Mesenchymal stem cell (in vitro differentiated cells and primary cell): Measurements from ENCODE around the gene SIX5.

Experiments used
- DNase-seq: peaks from one replicate; pipeline ENCODE4 v3.0.0-alpha.2; 2013
- H2AFZ ChIP-seq: one replicate; pipeline ENCODE4 v1.6.1; 2013; ENCODE audit warnings: low read depth, mild to moderate bottlenecking, control low read depth, inconsistent platforms, low read length, moderate library complexity
- H2AK5ac ChIP-seq: 2 replicates; pipeline ENCODE4 v1.6.1; 2013; ENCODE audit warnings: low read length, moderate library complexity, mild to moderate bottlenecking, inconsistent platforms; ENCODE audit not compliant: severe bottlenecking
- H2BK120ac ChIP-seq: one replicate; pipeline ENCODE4 v1.6.1; 2013; ENCODE audit warnings: low read depth, mild to moderate bottlenecking, inconsistent platforms, low read length, moderate library complexity
- H2BK12ac ChIP-seq, 2 experiments: one replicate each; pipeline ENCODE4 v1.6.1; 2013; ENCODE audit warnings: inconsistent platforms in 2 of 2, low read length in 2 of 2, mild to moderate bottlenecking in 2 of 2, moderate library complexity in 2 of 2, control low read depth in 1 of 2
- H2BK15ac ChIP-seq: one replicate; pipeline ENCODE4 v1.6.1; 2013; ENCODE audit warnings: mild to moderate bottlenecking, low read depth, inconsistent platforms; ENCODE audit not compliant: poor library complexity, severe bottlenecking
- H2BK5ac ChIP-seq: 2 replicates; pipeline ENCODE4 v1.6.1; 2013; ENCODE audit warnings: low read depth, mild to moderate bottlenecking, low read length, control low read depth, inconsistent platforms; ENCODE audit not compliant: poor library complexity, severe bottlenecking
- H3K14ac ChIP-seq, 2 experiments: one replicate each; pipeline ENCODE4 v1.6.1; 2013; ENCODE audit warnings: inconsistent platforms in 2 of 2, low read length in 2 of 2, control low read depth in 1 of 2, mild to moderate bottlenecking in 1 of 2, moderate library complexity in 1 of 2
- H3K18ac ChIP-seq, 2 experiments: one replicate each; pipeline ENCODE4 v1.6.1; 2013; ENCODE audit warnings: inconsistent platforms in 2 of 2, low read length in 2 of 2, control low read depth in 1 of 2, low read depth in 1 of 2, mild to moderate bottlenecking in 1 of 2
- H3K23ac ChIP-seq, 2 experiments: one replicate each; pipeline ENCODE4 v1.6.1; 2013; ENCODE audit warnings: inconsistent platforms in 2 of 2, low read length in 2 of 2, mild to moderate bottlenecking in 2 of 2, moderate library complexity in 2 of 2, control low read depth in 1 of 2
- H3K27ac ChIP-seq: 2 replicates; pipeline ENCODE4 v1.5.1; 2013; ENCODE audit warnings: mild to moderate bottlenecking, moderate library complexity, low read length, control low read depth, inconsistent platforms; ENCODE audit not compliant: poor library complexity, severe bottlenecking
- H3K27me3 ChIP-seq, 2 experiments: 2 replicates each; pipeline versions ENCODE4 v1.6.1 to v1.7.0; 2013; ENCODE audit warnings: low read length in 2 of 2, mild to moderate bottlenecking in 2 of 2, moderate library complexity in 2 of 2, control low read depth in 1 of 2, inconsistent platforms in 1 of 2; ENCODE audit not compliant: control insufficient read depth in 1 of 2, insufficient read depth in 1 of 2
- H3K36me3 ChIP-seq, 2 experiments: 2 replicates each; pipeline versions ENCODE4 v1.6.1 to v1.7.0; 2013; ENCODE audit warnings: low read length in 2 of 2, control low read depth in 1 of 2, inconsistent platforms in 1 of 2, low read depth in 1 of 2, mild to moderate bottlenecking in 1 of 2; ENCODE audit not compliant: insufficient read depth in 2 of 2, control insufficient read depth in 1 of 2
- H3K4ac ChIP-seq, 2 experiments: one replicate each; pipeline ENCODE4 v1.6.1; 2013; ENCODE audit warnings: inconsistent platforms in 2 of 2, low read length in 2 of 2, mild to moderate bottlenecking in 2 of 2, moderate library complexity in 2 of 2, control low read depth in 1 of 2, low read depth in 1 of 2
- H3K4me1 ChIP-seq: 2 replicates; pipeline ENCODE4 v1.6.1; 2013; ENCODE audit warnings: low read depth, low read length, control low read depth; ENCODE audit not compliant: control insufficient read depth, insufficient read depth
- H3K4me2 ChIP-seq: 2 replicates; pipeline ENCODE4 v1.6.1; 2013; ENCODE audit warnings: low read length, mild to moderate bottlenecking, inconsistent platforms; ENCODE audit not compliant: poor library complexity, severe bottlenecking
- H3K4me3 ChIP-seq, 2 experiments: 2 replicates each; pipeline versions ENCODE4 v1.5.1 to v1.7.0; 2013; ENCODE audit warnings: low read length in 2 of 2, mild to moderate bottlenecking in 2 of 2, control low read depth in 1 of 2, low read depth in 1 of 2; ENCODE audit not compliant: insufficient read depth in 1 of 2
- H3K79me1 ChIP-seq: replicated peaks from 2 replicates; pipeline ENCODE4 v1.6.1; 2013; ENCODE audit warnings: mild to moderate bottlenecking, control low read depth, low read length, inconsistent platforms; ENCODE audit not compliant: poor library complexity, severe bottlenecking
- H3K9ac ChIP-seq: 2 replicates; pipeline ENCODE4 v1.7.0; 2013; ENCODE audit warnings: mild to moderate bottlenecking, low read length, moderate library complexity
- H3K9me3 ChIP-seq: 2 replicates; pipeline ENCODE4 v1.7.0; 2013; ENCODE audit warnings: mild to moderate bottlenecking, low read length; ENCODE audit not compliant: control insufficient read depth
- H4K8ac ChIP-seq: one replicate; pipeline ENCODE4 v1.6.1; 2013; ENCODE audit warnings: inconsistent platforms, mild to moderate bottlenecking, low read length, moderate library complexity
- H4K91ac ChIP-seq: one replicate; pipeline ENCODE4 v1.6.1; 2013; ENCODE audit warnings: mild to moderate bottlenecking, low read length, inconsistent platforms
- WGBS: methylation state at CpG from one replicate; pipeline ENCODE4 v1.1.7; 2013; ENCODE audit warnings: mixed read lengths; 5-methylcytosine and 5-hydroxymethylcytosine counted together

SIX5 gene

GRCh38 chr19:45770192-45771101, 1.4 kb upstream of the SIX5 start:
- 3% methylated on average over 79 of the region's 79 CpGs for WGBS
- peak overlapping the region; percentile 91 for H3K9ac ChIP-seq
- H3K18ac ChIP-seq: peak overlapping the region; percentile 85 to 93
- peak overlapping the region; percentile 52 to 91 for H2BK12ac ChIP-seq
- no peak overlapping the region for H2BK5ac ChIP-seq
- H3K27me3 ChIP-seq: no peaks in the 10 kb centered on the region
- DNase-seq: peak; percentile 99
- H4K91ac ChIP-seq: peak overlapping the region; percentile 95
- H3K4me3 ChIP-seq: peak overlapping the region; percentile 63 to 78
- peak overlapping the region; percentile 88 for H4K8ac ChIP-seq
- H3K14ac ChIP-seq: peak overlapping the region in 1 of 2 experiments; percentile 82
- H3K23ac ChIP-seq: no peak overlapping the region
- peak overlapping the region; percentile 55 for H2BK15ac ChIP-seq
- H2BK120ac ChIP-seq: no peak overlapping the region
- H3K4ac ChIP-seq: peak overlapping the region; percentile 94 to 96
- peaks cover 9% of the 10 kb centered on the region for H3K79me1 ChIP-seq
- H3K9me3 ChIP-seq: no peaks in the 10 kb centered on the region
- H3K36me3 ChIP-seq: peaks cover 38 to 41% of the 10 kb centered on the region in 2 experiments
- H2AFZ ChIP-seq: no peak overlapping the region
- H2AK5ac ChIP-seq: no peak overlapping the region
- H3K27ac ChIP-seq: peak overlapping the region; percentile 95
- H3K4me1 ChIP-seq: peaks cover 39% of the 10 kb centered on the region
- H3K4me2 ChIP-seq: peak overlapping the region; percentile 98

- Histone ChIP-seq H2AK5ac (peak overlapping the region; percentile 78), H3K18ac (peak overlapping the region; percentile 85 to 93), H4K8ac (peak overlapping the region; percentile 88), H2BK12ac (peak overlapping the region; percentile 52 to 91), H3K27ac (peak overlapping the region; percentile 95), H3K79me1 (peaks cover 14% of the 10 kb centered on the region), H2AFZ (peak overlapping the region; percentile 7), H3K36me3 (peaks cover 36 to 44% of the 10 kb centered on the region in 2 experiments), H3K14ac (peak overlapping the region; percentile 43 to 82), H3K4me3 (peak overlapping the region; percentile 63 to 78), H3K9me3 (no peaks in the 10 kb centered on the region), H3K27me3 (no peaks in the 10 kb centered on the region), H3K4me1 (peaks cover 44% of the 10 kb centered on the region), H3K4me2 (peak overlapping the region; percentile 98), H3K4ac (peak overlapping the region; percentile 94 to 96), H4K91ac (peak overlapping the region; percentile 95), H3K23ac (peak overlapping the region in 1 of 2 experiments; percentile 87), H2BK5ac (peak overlapping the region; percentile 51), H2BK15ac (no peak overlapping the region), H3K9ac (peak overlapping the region; percentile 91), H2BK120ac (peak overlapping the region; percentile 71)
- peak; percentile 68 for DNase-seq
- under 1% methylated on average over 27 of the region's 28 CpGs for WGBS
These were observed 754 bp upstream of the SIX5 start for GRCh38 chr19:45769821-45770191.

- peak overlapping the region; percentile 73 for H2BK15ac ChIP-seq
- H3K36me3 ChIP-seq: peaks cover 30 to 42% of the 10 kb centered on the region in 2 experiments
- H3K27me3 ChIP-seq: peaks cover 0 to 4% of the 10 kb centered on the region in 2 experiments
- H2AK5ac ChIP-seq: peak overlapping the region; percentile 15
- WGBS: under 1% methylated on average over 32 of the region's 33 CpGs
- no peaks in the 10 kb centered on the region for H3K9me3 ChIP-seq
- peak overlapping the region; percentile 94 for H3K27ac ChIP-seq
- H3K18ac ChIP-seq: peak overlapping the region; percentile 98 to 99
- peak overlapping the region; percentile 79 for H3K4me2 ChIP-seq
- peak overlapping the region; percentile 64 to 79 for H3K4ac ChIP-seq
- H2AFZ ChIP-seq: no peak overlapping the region
- peaks cover 52% of the 10 kb centered on the region for H3K4me1 ChIP-seq
- peak overlapping the region in 1 of 2 experiments; percentile 75 for H3K14ac ChIP-seq
- H3K4me3 ChIP-seq: peak overlapping the region; percentile 82 to 89
- H3K79me1 ChIP-seq: peaks cover 14% of the 10 kb centered on the region
- peak overlapping the region; percentile 81 for H4K91ac ChIP-seq
- H2BK12ac ChIP-seq: no peak overlapping the region
- peak; percentile 81 for DNase-seq
- peak overlapping the region; percentile 95 for H3K9ac ChIP-seq
- peak overlapping the region; percentile 97 for H2BK120ac ChIP-seq
- H4K8ac ChIP-seq: peak overlapping the region; percentile 83
- H2BK5ac ChIP-seq: peak overlapping the region; percentile 84
- peak overlapping the region in 1 of 2 experiments; percentile 5 for H3K23ac ChIP-seq
These were observed 433 bp downstream of the SIX5 start for GRCh38 chr19:45768655-45768983.
